SW 1271 (cell line): Measurements from ENCODE around the gene CDH4.

ENCODE experiments used
- DNase-seq, 2 experiments: peaks; one replicate each; lab custom pipeline; 2025; lab: John Stamatoyannopoulos, UW

Gene CDH4

GRCh38 chr20:61897401-61898295 lies 645.6 kb downstream of the CDH4 start:
- DNase-seq, result no peak

GRCh38 chr20:61898405-61898804 lies 646.3 kb downstream of the CDH4 start:
- no peak for DNase-seq

GRCh38 chr20:61900011-61900944 lies 648.2 kb downstream of the CDH4 start:
- no peak for DNase-seq

GRCh38 chr20:61900945-61901293 lies 648.9 kb downstream of the CDH4 start:
- no peak for DNase-seq

- no peak for DNase-seq
Measured at GRCh38 chr20:61901392-61902220, 649.5 kb downstream of the CDH4 start.

- DNase-seq, result no peak
Measured at GRCh38 chr20:61902221-61902869, 650.3 kb downstream of the CDH4 start.

GRCh38 chr20:61903575-61904340 lies 651.7 kb downstream of the CDH4 start:
- no peak for DNase-seq

- DNase-seq, result no peak
Measured at GRCh38 chr20:61904456-61904855, 652.4 kb downstream of the CDH4 start.

- DNase-seq, result no peak
Measured at GRCh38 chr20:61905781-61906523, 653.9 kb downstream of the CDH4 start.

- no peak for DNase-seq
Measured at GRCh38 chr20:61907081-61907891, 655.2 kb downstream of the CDH4 start.

- no peak for DNase-seq
Measured at GRCh38 chr20:61908057-61909026, 656.3 kb downstream of the CDH4 start.

- no peak for DNase-seq
Measured at GRCh38 chr20:61909028-61909427, 657.0 kb downstream of the CDH4 start.

- no peak for DNase-seq
Measured at GRCh38 chr20:61909821-61910220, 657.8 kb downstream of the CDH4 start.

- no peak for DNase-seq
Measured at GRCh38 chr20:61911824-61912223, 659.8 kb downstream of the CDH4 start.

- no peak for DNase-seq
Measured at GRCh38 chr20:61912665-61913422, 660.8 kb downstream of the CDH4 start.

GRCh38 chr20:61913423-61914225 lies 661.6 kb downstream of the CDH4 start:
- DNase-seq, result no peak
